H7 (cell line): ENCODE measurements around the gene NTF3. TPM values are rescaled to one million over a fixed set of nuclear protein-coding genes. Genes with fewer than 3 reads are reported as not detected.
"Not testable (repeated sequence)": the region's sequence is repeated elsewhere in the genome, so short reads cannot be mapped to it uniquely, and the experiment has no call there.

Source experiments
- DNase-seq: peaks from one replicate; pipeline ENCODE4 v3.0.0; 2012
- H3K27me3 ChIP-seq: 2 replicates; pipeline ENCODE4 v1.6.0; 2011; ENCODE audit warnings: mild to moderate bottlenecking, low read length; ENCODE audit not compliant: control insufficient read depth, insufficient read depth
- H3K36me3 ChIP-seq: replicated peaks from 2 replicates; pipeline ENCODE4 v1.5.1; 2011; ENCODE audit warnings: low read length; ENCODE audit not compliant: control insufficient read depth, insufficient read depth
- H3K4me3 ChIP-seq: 2 replicates; pipeline ENCODE4 v1.5.1; 2011; ENCODE audit warnings: low read depth, mild to moderate bottlenecking, control low read depth, low read length, moderate library complexity; ENCODE audit not compliant: insufficient read depth
- total RNA-seq: library from RNA; depleted of rRNA; stranded (reverse); fragments of >200 nt; shearing (Covaris generic); gene quantifications from 2 replicates; pipeline ENCODE4 v1.2.3, GENCODE V29; 2014

NTF3 gene
- total RNA-seq, 1 experiment from 2014 or later = 0.90 TPM

- Histone ChIP-seq H3K4me3 (no peak overlapping the region), H3K27me3 (no peaks in the 10 kb centered on the region), H3K36me3 (no peaks in the 10 kb centered on the region)
- DNase-seq = no peak
Measured at GRCh38 chr12:5524769-5525436, 93.0 kb downstream of the NTF3 start.

GRCh38 chr12:5525783-5526367 is 94.0 kb downstream of the NTF3 start:
- DNase-seq = no peak
- Histone ChIP-seq H3K4me3 (no peak overlapping the region), H3K27me3 (no peaks in the 10 kb centered on the region), H3K36me3 (no peaks in the 10 kb centered on the region)

DNA sequence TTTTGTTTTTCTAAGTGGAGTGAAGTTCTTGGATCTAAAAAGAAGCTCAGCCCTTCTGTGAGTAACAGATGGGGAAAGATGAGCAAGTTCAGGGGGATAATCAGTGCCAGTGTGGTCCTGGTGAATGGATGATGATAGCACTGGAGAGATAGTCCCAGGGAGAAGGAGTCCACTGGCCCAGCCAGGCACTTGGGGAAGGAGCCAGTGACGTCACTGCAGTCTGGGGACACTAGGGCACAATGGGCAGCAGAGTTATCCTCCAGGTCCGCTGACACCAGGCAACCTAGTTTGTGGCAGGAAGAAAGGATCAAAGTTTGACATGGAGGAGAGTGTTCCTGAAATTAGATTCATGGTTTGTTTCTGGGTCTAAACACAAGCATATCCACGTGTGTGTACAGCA is 101.5 kb downstream of the NTF3 start:
- peaks cover 3% of the 10 kb centered on the region; the same call in 1 of the 2 replicates for H3K27me3 ChIP-seq
- H3K36me3 ChIP-seq = no peaks in the 10 kb centered on the region
- no peak for DNase-seq
- H3K4me3 ChIP-seq = no peak overlapping the region

GRCh38 chr12:5534426-5535199 is 102.7 kb downstream of the NTF3 start:
- Histone ChIP-seq H3K27me3 (peaks cover 3% of the 10 kb centered on the region; the same call in 1 of the 2 replicates), H3K4me3 (no peak overlapping the region), H3K36me3 (no peaks in the 10 kb centered on the region)
- DNase-seq = no peak

DNA sequence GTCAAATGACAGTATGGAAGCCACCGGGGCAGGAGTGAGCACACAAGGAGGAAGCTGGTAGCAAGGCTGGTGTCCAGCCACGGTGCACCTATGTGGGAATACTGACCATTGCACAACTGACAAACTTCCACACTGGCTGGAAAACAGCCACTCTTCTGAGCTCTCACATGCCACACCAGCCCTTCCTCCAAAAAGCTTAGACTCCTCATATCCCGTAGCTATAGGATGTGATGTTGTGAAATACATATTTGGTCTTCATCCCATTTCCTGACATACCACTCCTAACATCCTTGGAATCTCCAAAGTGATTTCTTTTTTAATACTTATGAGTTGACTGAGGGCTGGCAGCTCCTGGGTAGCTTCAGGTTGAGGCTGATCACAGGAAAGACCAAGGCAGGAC is 103.6 kb downstream of the NTF3 start:
- Histone ChIP-seq H3K27me3 (peaks cover 3% of the 10 kb centered on the region; the same call in 1 of the 2 replicates), H3K4me3 (no peak overlapping the region), H3K36me3 (no peaks in the 10 kb centered on the region)
- no peak for DNase-seq

DNA sequence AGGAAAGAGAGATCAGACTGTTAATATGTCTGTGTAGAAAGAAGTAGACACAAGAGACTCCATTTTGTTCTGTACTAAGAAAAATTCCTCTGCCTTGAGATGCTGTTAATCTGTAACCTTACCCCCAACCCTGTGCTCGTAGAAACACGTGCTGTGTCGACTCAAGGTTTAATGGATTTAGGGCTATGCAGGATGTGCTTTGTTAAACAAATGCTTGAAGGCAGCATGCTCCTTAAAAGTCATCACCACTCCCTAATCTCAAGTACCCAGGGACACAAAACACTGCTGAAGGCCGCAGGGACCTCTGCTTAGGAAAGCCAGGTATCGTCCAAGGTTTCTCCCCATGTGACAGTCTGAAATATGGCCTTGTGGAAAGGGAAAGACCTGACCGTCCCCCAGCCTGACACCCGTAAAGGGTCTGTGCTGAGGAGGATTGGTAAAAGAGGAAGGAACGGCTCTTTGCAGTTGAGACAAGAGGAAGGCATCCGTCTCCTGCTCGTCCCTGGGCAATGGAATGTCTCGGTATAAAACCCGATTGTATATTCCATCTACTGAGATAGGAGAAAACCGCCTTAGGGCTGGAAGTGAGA is 105.2 kb downstream of the NTF3 start:
- not testable (repeated sequence) for H3K27me3 ChIP-seq, H3K36me3 ChIP-seq, H3K4me3 ChIP-seq, DNase-seq

DNA sequence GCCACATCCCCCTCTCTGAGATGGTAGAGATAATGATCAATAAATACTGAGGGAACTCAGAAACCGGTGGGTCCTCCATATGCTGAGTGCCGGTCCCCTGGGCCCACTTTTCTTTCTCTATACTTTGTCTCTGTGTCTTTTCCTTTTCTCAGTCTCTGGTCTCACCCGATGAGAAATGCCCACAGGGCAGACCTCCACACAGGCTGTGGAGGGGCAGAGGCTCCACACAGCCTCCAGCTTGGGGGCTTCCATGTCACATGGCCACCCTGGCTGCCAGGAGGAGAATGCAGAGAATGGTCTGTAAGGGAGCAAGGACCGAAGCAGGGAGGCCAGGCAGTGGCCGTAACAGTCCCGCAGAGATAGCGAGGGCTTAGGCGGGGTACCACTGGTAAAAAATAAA is 105.9 kb downstream of the NTF3 start:
- H3K27me3 ChIP-seq = peaks cover 3% of the 10 kb centered on the region; the same call in 1 of the 2 replicates
- no peak for DNase-seq
- no peak overlapping the region for H3K4me3 ChIP-seq

More for the DNA sequence above, 105.9 kb downstream of the NTF3 start:
- H3K36me3 ChIP-seq = no peaks in the 10 kb centered on the region
